ENCODE results near the gene PLEKHA6.
"Not testable (repeated sequence)": the region's sequence is repeated elsewhere in the genome, so short reads cannot be mapped to it uniquely, and the experiment has no call there.

Gene PLEKHA6

GRCh38 chr1:204258213-204259115 is 101.3 kb downstream of the PLEKHA6 start:
- DNase-seq: peak; percentile 60

- no peak for DNase-seq
These were observed 102.3 kb downstream of the PLEKHA6 start for GRCh38 chr1:204257446-204257845.

- no peak for DNase-seq
These were observed 103.2 kb downstream of the PLEKHA6 start for GRCh38 chr1:204256531-204256930.

DNA sequence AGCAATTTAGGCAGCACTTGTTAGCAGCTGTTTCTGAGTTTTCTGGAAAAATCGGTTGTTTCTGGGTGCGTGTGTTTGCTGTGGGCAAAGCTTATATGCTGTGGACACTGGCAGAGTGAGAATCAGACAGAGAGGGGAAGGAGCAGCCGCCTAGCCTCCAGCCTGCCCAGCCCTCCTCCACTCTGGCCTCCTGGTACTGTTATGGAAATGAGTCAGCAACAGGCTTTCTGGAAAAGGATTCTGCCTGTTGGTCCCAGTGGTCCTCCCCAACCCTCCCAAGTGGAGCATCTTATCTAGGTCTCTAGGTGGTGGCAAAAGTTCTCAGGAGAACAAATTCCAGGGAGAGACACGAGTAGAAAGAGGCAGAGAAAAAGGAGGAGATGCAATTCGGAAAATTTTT is 103.8 kb downstream of the PLEKHA6 start:
- DNase-seq: no peak

- DNase-seq: no peak
These were observed 104.5 kb downstream of the PLEKHA6 start for GRCh38 chr1:204255225-204255624.

DNA sequence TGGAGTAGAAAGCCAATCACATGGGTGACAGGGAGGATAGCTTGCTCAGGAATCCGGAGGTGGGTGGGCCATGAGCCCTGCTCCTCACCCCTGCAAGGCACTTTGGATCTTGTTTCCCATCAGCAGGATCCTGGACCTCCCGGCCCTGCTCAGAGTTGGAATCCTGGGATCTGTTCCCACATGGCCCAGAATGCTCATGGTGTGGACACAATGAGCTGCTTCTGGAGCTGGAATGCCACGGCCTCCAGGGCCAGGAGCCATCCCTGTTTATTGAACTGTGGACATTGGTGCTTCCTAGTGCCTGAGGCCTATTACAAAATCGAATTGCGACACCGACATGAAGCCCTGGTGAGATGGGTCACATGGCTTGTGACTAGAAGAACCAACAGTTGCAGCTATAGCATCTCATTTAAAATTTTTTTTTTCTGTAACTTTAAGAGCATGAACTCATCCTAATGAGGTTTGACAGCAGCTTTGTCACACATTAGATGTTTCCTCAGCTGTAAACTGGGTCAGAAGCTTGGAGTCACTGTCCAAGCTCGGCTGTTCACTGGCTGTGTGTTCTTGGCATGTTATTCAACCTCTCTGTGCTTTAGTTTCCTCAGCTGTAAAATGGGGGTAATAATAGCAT is 105.6 kb downstream of the PLEKHA6 start:
- DNase-seq: peak; percentile 85

DNA sequence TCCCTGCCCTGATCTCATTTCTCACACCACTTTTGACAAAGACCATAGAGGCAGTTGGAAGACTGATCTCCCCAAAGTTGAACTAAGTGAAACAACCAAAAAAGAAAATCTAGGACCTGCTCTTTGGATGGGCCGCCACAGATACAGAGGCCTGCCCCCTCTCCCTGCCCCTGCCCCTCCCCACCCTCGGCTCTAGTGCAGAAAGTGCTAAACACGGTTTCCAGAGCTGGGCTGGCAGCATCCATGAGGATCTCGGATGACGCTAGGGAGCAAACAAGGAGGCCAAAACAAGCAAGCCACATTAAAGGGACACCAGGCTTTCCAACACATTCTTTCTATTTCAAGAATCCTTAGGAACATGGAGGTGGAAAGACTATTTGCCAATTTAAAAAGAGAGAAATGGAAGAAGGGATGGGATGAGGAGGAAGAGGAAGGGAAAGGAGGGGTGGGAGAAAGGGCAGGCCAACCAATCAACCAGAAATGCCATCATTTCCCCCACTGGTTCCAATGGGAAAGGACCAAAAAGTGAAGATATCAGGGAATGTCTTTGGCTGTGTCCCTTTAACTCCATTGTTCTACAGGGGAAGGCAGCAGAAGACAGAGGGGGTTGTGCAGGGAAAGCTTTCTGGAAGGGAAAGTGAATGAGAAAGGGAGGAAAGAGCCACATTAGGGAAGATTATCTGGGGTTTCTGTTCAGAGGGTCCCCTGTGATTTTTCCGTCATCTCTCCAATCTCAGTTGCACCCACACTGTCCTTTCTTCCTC is 107.6 kb downstream of the PLEKHA6 start:
- DNase-seq: no peak

DNA sequence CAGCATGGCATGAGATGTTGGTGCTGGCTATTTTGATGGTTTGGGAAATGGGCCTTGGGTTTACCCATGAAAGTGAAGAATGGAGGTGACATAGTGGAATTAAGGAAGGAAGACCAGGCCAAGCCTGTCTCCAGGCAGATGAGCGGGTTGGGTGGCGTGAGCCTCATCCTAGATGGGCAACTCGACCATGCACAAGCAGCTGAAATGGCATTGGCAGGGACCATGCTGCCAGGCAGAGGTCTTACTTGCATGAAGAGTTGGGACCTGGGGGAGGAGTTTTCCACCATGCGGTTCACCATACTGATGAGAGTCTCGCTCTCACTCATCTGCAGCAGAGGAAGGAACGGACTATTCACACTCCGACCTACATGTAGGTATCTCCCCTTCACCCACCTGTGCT is 108.4 kb downstream of the PLEKHA6 start:
- no peak for DNase-seq

- DNase-seq: no peak
These were observed 109.2 kb downstream of the PLEKHA6 start for GRCh38 chr1:204250428-204251030.

GRCh38 chr1:204249736-204250427 is 109.8 kb downstream of the PLEKHA6 start:
- no peak for DNase-seq

- no peak for DNase-seq
These were observed 110.8 kb downstream of the PLEKHA6 start for GRCh38 chr1:204248954-204249353.

DNA sequence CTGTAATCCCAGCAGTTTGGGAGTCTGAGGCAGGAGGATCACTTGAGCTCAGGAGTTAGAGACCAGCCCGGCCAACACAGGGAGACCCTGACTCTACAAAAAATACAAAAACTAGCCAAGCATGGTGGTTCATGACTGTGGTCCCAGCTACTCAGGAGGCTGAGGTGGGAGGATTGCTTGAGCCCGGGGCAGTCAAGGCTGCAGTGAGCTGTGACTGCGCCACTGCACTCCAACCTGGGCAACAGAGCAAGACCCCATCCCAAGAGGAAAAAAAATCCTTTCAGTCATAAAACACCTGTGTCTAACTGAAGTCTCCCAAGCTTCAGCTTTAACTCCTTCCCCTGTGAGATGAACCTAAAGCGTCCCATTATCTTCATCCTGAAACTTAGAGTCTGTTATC is 112.9 kb downstream of the PLEKHA6 start:
- DNase-seq: no peak

DNA sequence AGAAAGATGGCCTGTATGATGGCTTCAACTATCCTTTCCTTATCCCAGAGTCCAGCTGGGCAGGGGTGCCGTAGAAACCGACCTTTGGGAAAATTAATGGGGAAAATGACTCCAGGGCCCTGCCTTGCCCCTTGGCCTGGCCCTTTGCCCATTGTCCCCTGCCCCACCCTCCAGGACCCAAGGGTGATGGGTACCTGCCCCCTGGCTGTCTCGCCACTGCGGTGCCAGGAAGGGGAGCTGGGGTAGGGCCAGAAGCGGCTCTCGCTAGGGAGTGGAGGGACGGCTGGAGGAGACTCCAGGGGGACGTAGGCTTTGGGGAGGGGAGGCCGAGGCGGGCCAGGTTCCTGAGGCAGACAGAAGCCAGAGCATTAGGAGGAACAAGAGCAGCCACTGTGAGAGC is 116.8 kb downstream of the PLEKHA6 start:
- no peak for DNase-seq

GRCh38 chr1:204241914-204242313 is 117.8 kb downstream of the PLEKHA6 start:
- DNase-seq: no peak

DNA sequence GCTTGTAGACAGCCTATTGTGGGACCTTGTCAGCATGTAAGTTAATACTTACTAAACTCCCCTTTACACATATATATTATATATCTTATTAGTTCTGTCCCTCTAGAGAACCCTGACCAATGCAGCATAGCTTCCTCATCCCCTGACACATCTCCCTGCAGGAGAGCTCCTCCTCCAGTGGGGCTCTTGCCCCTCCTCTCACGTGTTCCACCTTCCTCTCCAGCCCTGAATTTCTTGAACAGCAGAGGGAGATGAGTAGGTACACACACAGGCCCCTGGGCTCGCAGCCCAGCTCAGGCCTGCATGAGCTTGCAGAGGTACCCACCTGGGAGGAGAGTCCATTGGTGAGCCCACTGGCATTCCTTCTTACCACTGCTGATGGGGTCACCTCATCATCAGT is 118.7 kb downstream of the PLEKHA6 start:
- DNase-seq: peak; percentile 12

DNA sequence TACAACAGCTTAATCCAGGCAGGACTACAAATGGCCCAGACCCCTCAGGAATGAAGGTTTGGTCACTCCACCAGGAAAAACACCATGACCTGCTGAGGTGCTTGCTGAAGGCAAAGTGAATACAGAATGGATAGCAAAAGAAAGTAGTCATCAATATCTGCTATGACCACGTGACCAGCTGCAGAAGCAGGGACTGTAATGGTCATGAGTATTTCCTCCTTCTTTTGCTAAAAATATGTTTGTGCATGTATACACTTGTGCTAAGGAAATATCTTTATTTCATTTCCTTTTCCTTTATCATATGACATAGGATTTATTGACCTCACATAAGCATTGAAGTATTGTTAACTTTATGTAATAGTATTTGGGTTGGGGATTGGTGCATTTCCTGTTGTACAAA is 119.5 kb downstream of the PLEKHA6 start:
- DNase-seq: peak; percentile 7

DNA sequence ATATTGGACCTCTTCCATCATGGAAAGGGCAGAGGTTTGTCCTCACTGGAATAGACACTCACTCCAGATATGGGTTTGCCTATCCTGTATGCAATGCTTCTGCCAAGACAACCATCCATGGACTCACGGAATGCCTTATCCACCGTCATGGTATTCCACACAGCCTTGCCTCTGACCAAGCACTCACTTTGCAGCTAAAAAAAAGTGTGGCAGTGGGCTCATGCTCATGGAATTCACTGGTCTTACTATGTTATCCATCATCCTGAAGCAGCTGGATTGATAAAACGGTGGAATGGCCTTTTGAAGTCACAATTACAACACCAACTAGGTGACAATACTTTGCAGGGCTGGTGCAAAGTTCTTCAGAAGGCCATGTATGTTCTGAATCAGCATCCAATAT is 120.3 kb downstream of the PLEKHA6 start:
- DNase-seq: not testable (repeated sequence)

GRCh38 chr1:204238520-204238919 is 121.2 kb downstream of the PLEKHA6 start:
- not testable (repeated sequence) for DNase-seq

DNA sequence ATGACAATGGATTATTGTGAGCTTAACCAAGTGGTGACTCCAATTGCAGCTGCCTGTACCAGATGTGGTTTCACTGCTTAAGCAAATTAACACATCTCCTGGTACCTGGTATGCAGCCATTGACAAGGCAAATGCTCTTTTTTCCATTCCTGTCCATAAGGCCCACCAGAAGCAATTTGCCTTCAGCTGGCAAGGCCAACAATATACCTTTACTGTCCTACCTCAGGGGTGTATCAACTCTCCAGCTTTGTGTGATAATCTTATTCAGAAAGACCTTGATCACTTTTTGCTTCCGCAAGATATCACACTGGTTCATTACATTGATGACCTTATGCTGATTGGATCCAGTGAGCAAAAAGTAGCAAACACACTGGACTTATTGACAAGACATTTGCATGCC is 122.2 kb downstream of the PLEKHA6 start:
- DNase-seq: not testable (repeated sequence)

- DNase-seq: no peak
These were observed 127.2 kb downstream of the PLEKHA6 start for GRCh38 chr1:204232526-204232925.

GRCh38 chr1:204230211-204230610 is 129.5 kb downstream of the PLEKHA6 start:
- DNase-seq: no peak

DNA sequence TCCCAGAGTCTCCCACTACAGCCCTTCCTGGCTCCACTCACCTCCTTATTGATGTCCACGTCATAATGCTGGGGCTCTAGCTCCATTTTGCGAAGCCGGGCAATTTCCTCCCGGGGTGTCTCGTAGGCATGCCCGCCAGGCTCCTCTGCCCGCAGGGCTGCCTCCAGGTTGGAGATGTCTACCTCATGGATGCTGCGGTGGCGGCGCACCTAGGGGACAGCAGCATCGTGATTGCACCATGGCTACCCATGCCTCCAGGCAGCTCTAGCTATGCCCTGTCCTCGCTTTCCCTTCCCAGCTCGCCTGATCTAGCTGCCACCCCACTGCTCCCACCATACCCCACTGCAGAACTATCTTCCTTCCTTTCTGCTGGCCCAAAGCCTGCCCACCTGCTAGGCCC is 130.8 kb downstream of the PLEKHA6 start:
- no peak for DNase-seq
